HCEC 1CT (cell line): ENCODE results near the gene DOK4.

Source experiments
- DNase-seq: peaks from one replicate; pipeline ENCODE4 v3.0.0-alpha.2; 2017

DOK4 gene

GRCh38 chr16:57485916-57486857, at the start of gene DOK4:
DOK4 (minus strand) TSS chr16:57486493; CDS start chr16:57479507, 6,986 bp downstream.
- peak; percentile 66 for DNase-seq

DNA sequence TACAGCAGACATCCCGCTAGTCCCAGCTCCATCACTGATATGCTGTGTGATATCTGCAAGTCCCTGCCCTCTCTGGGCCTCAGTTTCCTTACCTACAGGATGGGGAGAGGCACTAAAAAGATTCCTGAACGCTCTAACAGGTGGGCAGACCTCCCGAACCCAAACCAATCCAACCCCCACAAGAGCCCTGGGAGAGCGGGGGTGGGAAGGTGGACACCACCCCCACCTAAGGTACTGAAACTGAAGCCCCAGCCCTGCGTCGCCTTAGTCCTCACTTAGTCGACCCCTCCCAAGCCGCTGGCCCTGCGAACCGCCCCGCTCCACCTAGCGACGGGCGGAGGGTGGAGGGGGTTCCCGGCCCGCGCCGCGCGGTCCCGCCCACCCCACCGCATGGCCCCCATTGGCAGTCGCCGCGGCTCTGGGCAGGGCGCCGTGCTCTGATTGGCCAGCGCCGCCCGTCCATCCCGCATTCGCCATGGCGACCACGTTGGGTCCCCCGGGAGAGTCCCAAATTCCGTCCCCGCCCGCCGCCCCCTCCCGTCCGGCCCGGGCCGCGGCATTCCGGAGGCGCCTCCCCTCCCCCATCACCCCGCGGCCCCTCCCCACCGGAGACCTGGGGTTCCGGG, 49.5 kb upstream of the DOK4 start:
- DNase-seq: peak; percentile 79

- no peak for DNase-seq
These were observed 48.8 kb upstream of the DOK4 start for GRCh38 chr16:57534881-57535658.

DNA sequence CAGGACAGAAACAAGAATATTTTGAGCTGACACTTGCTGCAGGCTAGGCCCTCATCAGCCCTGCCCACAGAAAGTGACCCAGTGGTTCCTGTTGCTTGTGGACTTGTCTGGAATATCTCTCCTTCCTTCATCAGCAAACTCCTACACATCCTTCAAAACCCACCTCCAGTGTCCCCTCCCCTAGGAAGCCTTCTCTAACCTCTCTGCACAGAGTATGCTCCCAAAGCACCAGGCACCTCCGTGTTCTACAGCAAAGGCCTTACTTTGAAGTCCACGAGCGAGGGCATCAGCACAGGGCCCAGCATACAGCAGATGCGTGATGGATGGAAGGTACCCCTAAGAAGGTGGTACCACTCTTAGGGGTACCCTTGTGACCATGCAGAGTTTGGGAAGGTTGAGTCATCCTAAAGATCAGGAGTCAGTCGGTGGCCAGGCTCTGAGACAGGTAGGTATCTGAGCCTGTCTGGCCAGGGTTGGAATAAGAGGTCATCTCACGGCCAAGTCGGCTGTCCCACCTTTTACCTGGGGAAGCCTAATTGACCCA, 48.1 kb upstream of the DOK4 start:
- DNase-seq: no peak

DNA sequence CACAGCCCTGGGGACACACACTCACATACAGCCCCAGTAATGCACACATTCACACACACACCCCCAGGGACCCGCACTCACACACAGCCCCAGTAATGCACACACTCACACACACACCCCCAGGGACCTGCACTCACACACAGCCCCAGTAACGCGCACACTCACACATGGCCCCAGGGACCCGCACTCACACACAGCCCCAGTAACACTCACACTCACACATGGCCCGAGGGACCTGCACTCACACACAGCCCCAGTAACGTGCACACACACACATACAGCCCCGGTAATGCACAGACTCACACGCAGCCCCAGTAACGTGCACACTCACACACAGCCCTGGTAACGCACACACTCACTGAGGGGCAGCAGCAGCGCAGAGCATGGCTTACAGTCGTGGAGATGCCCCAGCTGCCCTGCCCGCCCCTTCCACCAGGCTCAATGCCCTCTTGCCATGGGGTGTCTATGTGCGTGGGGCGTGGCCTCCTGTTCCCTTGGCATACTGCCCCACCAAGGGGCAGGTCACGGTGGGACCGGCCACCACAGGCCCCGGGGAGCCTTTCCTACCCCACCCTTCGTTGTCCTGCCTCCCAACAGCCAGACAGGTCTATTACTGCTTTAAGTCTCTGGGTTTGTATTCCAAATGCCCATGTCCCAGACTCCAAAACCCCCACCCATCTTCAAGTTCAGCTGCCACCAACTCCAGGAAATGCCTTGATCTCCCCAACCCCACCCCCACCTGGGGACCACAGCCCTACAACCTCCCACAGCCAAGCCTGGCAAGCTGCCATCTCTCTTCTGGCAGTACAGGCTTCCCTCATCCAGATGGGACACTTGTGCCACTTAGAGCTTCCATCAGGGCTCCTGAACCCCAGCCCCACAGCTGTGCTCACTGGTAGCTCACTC, 47.4 kb upstream of the DOK4 start:
- no peak for DNase-seq

DNA sequence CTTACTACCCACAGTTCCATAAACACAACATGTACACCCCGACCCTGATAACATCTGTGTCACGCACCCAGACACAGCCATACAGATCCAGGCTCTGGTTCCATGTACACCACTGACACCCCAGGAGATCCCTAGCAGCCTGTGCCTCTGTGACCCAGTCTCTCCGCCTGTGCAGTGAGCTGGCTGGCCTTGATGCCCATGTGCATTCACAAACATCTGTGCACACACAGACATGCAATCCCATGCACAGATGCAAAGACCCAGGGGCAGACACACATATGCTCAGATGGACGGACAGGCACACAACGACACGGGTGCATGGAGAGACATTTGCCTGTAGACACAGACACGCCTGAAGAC, 46.0 kb upstream of the DOK4 start:
- no peak for DNase-seq

DNA sequence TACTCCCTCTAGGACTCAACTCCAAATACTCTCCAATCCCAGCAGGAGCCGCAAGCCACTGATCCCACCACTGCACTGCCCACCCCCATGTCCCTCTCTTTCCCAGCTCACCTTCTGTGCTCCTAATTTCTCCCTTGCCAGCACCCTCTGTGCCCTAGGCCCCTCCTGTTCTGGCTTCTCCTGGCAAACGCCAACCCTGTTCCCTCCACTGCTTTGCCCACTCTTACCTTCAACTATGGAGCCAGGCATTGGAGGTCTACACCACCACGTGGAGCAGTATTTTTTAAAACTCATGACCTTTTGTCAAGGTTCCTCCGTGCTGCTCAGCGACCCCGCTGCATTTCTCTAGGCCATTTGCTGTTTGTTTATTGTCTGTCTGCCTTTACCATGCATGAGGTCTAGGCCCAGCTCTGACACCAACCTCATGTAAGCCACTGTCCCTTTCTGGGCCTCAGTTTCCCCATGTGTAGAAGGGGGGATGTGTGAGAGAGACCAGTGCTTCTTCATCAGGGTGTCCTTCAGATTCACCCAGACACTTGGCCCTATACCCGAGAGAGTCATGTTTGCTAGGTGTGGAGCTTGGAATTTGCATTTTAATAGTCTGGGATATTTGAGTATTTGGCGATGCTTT, 45.5 kb upstream of the DOK4 start:
- no peak for DNase-seq

DNA sequence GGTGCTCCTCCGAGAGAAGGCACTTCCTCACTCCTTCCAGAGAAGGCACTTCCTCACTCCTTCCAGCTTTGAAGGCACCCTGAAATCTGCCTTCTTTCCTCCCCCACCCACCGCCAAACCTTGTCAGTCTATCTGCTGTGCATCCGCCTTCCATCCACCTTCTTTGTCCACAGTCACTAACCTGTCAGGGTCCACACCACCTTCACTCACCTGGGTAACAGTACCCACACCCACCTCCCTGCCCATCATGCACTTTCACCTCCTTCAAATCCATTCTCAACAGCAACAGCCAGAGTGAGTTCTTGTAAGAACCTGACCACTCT, 44.9 kb upstream of the DOK4 start:
- no peak for DNase-seq

- DNase-seq: no peak
These were observed 44.4 kb upstream of the DOK4 start for GRCh38 chr16:57530522-57531252.

GRCh38 chr16:57530104-57530521, 43.8 kb upstream of the DOK4 start:
- peak; percentile 24 for DNase-seq

DNA sequence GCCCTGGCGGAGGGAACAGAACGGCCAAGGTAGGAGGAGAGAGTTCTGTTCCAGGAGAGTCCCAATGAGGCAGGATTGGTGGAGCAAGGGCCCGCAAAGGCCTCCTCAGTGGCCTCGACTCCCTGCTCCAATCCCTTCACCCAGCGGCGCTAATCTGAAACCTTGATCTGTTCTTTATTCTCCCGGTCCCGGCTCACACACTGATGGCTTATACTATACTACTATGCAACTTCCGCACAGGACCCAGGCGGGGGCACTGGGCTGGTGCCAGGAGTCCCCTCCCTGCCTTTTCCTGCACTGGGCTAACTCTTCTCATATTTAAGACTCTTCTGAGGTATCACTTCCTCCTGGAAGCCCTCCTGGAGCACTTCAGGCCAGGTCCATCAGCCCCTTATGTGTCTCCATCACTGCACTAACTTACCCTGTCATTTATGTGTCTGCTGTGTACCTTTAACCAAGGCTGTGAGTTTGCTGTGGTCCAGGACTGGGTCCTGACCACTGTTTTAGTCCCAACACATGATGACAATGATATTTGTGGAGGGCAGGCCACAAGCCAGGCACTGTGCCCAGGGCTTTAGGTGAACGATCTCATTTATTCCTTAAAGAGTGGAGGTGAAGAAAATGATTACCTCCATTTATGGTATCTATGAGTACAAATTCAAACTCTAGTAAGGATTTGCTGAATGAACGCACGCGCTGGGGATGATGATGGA, 43.3 kb upstream of the DOK4 start:
- no peak for DNase-seq

- no peak for DNase-seq
These were observed 42.5 kb upstream of the DOK4 start for GRCh38 chr16:57528499-57529390.

DNA sequence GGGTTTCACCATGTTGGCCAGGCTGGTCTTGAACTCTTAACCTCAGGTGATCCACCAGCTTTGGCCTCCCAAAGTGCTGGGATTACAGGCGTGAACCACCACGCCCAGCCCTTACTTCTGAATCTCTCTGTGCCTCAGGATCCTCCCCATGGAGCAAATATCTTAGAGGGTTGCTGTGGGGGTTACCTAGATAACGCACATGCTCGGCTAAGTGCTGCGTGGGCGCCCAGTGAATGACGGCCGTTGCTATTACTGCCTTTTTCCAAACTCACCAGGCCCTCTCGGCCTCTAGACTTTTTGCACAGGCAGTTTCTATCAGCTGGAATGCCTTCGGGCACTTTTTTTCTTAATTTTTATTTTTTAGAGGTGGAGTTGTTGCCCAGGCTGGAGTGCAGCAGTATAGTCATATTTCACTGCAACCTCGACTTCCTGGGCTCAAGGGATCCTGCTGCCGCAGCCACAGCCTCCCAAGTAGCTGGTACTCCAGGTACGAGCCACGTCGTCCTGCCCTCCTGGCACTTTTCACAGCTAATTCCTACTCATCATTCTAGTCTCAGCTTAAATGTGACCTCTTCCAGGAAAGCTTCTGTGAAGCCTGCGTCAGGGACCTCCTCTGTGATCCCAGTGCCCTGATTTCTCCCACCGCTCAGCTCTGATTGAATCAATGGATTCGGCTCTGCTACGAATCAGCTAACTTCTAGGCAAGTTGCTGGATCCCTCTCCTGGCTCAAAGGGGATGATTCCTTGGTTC, 41.5 kb upstream of the DOK4 start:
- no peak for DNase-seq

GRCh38 chr16:57527027-57527426, 40.7 kb upstream of the DOK4 start:
- no peak for DNase-seq

DNA sequence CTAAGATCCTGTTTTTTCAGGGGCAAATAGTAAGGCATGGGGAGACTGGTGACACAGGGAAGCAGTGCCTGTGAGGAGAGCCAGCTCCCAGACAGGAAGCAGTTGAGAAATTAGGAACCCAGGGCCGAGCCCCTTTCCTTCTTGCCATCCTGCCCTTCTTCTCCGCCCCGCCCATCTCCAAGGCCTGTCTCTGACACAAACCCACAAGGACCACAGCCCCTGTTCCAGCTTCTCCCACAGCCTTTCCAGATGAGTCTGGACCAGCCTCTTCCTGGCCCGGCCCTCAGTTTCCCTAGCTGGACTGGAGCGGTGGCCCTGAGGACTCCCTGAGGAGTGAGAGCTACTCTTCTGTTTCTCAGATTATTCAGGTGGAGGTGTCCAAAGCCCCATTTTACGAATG, 40.2 kb upstream of the DOK4 start:
- DNase-seq: no peak

DNA sequence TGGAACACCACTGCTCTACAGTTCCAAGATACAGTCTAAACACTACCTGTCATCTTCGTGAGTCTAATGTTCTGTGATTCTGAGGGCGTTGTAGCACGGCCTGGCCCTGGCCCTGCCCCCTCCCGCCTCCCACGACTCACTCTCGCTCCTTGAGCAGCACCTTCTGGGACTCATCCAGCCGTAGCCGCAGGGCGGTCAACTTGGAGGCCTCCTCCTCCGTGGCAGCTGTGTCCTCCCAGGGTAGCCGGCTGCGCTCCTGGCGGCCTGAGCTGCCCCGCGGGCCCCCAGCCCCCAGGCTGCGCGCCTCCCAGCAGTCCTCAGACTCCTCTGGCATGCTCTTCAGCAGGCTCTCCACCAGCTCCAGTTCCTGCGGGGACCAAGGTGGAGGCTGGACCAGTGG, 39.5 kb upstream of the DOK4 start:
- no peak for DNase-seq

DNA sequence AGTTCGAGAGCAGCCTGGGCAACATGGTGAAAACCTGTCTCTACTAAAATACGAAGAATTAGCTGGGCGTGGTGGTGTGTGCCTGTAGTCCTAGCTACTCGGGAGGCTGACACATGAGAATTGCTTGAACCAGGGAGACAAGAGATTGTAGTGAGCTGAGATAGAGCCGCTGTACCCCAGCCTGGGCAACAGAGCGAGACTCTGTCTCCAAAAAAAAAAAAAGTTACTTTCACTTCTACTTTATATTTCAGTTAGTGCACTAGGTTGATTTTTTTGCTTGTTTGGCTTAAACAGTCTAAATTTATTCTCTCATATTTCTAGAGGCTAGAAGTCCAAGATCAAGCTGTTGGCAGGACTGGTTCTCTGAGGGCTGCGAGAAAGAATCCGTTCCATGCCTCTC, 36.7 kb upstream of the DOK4 start:
- no peak for DNase-seq

GRCh38 chr16:57519796-57520360, 33.6 kb upstream of the DOK4 start:
- DNase-seq: peak; percentile 44
